Karpas-422 (cell line): ENCODE results near the gene NEDD4L. TPM values are rescaled to one million over a fixed set of nuclear protein-coding genes. Genes with fewer than 3 reads are reported as not detected.

Experiments used
- DNase-seq: peaks from one replicate; pipeline ENCODE4 v3.0.0-alpha.2; 2015
- H2AFZ ChIP-seq: fragments of 200-600 bp; sonication (generic); 2 replicates; pipeline ENCODE4 v1.6.1; 2014; ENCODE audit warnings: antibody characterized with exemption, low read length, mixed read lengths
- H3K27ac ChIP-seq: fragments of 200-600 bp; sonication (generic); 2 replicates; pipeline ENCODE4 v1.5.1; 2014; ENCODE audit warnings: mild to moderate bottlenecking, low read length, moderate library complexity
- H3K27me3 ChIP-seq: fragments of 200-600 bp; sonication (generic); 2 replicates; pipeline ENCODE4 v1.6.1; 2014; ENCODE audit warnings: low read length, mixed read lengths
- H3K36me3 ChIP-seq: fragments of 200-600 bp; sonication (generic); 2 replicates; pipeline ENCODE4 v1.6.1; 2014; ENCODE audit warnings: low read length, mixed read lengths; ENCODE audit not compliant: insufficient read depth
- H3K4me1 ChIP-seq: fragments of 200-600 bp; sonication (generic); 2 replicates; pipeline ENCODE4 v1.6.1; 2014; ENCODE audit warnings: mild to moderate bottlenecking, low read length, mixed read lengths
- H3K4me2 ChIP-seq: fragments of 200-600 bp; sonication (generic); 2 replicates; pipeline ENCODE4 v1.6.1; 2014; ENCODE audit warnings: low read length, low read depth, mild to moderate bottlenecking; ENCODE audit not compliant: poor library complexity, severe bottlenecking
- H3K4me3 ChIP-seq: fragments of 200-600 bp; sonication (generic); 2 replicates; pipeline ENCODE4 v1.5.1; 2014; ENCODE audit warnings: mild to moderate bottlenecking, antibody characterized with exemption, low read length, mixed read lengths
- H3K79me2 ChIP-seq: fragments of 200-600 bp; sonication (generic); 2 replicates; pipeline ENCODE4 v1.6.1; 2014; ENCODE audit warnings: mild to moderate bottlenecking, low read length, mixed read lengths
- H3K9ac ChIP-seq: fragments of 200-600 bp; sonication (generic); 2 replicates; pipeline ENCODE4 v1.6.0; 2014; ENCODE audit warnings: low read length
- H3K9me2 ChIP-seq: fragments of 200-600 bp; sonication (generic), shearing (Covaris generic); replicated peaks from 2 replicates; pipeline ENCODE4 v1.6.0; 2014; ENCODE audit warnings: mild to moderate bottlenecking, low read length, moderate library complexity; ENCODE audit not compliant: insufficient read depth
- H3K9me3 ChIP-seq: fragments of 300-700, 200-600 bp; sonication (generic); 2 replicates; pipeline ENCODE4 v1.6.1; 2014; ENCODE audit warnings: low read length, mixed read lengths
- H4K20me1 ChIP-seq: fragments of 200-600 bp; sonication (generic); 2 replicates; pipeline ENCODE4 v1.6.1; 2014; ENCODE audit warnings: mild to moderate bottlenecking, antibody characterized with exemption, low read length, low read depth; ENCODE audit not compliant: insufficient read depth
- total RNA-seq: library from RNA; depleted of rRNA; stranded (reverse); fragments of >200 nt; shearing (Covaris generic); gene quantifications from 2 replicates; pipeline ENCODE4 v1.2.3, GENCODE V29; 2014; ENCODE audit warnings: low replicate concordance

The NEDD4L gene
- total RNA-seq, 1 experiment from 2014 or later: 17.1 TPM

DNA sequence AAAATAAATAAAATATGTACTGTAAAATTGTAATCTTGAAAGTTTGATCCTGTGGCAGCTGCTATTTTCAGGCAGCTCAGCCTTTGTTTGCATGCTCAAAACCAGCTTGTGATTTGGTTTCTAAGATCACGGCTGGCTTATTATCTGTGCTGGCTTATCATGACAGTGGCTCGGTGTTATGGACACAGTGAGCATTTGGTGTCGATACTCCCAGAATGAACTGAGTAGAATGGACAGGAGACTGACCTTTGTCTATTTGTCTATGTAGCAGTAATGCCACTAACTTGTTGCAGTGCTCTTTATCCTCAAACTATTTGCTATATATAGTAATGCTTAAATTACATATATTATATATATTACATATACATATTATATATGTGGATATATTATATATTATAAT lies 58.8 kb downstream of the NEDD4L start:
- H3K9ac ChIP-seq: no peak overlapping the region
- peaks cover 54% of the 10 kb centered on the region for H3K4me1 ChIP-seq
- H3K4me3 ChIP-seq: no peak overlapping the region
- no peak overlapping the region for H3K27ac ChIP-seq
- no peaks in the 10 kb centered on the region for H3K79me2 ChIP-seq
- peaks cover 21% of the 10 kb centered on the region; the same call in 1 of the 2 replicates for H4K20me1 ChIP-seq
- no peaks in the 10 kb centered on the region for H3K27me3 ChIP-seq
- no peaks in the 10 kb centered on the region for H3K9me3 ChIP-seq
- no peak for DNase-seq
- no peaks in the 10 kb centered on the region for H3K36me3 ChIP-seq
- H2AFZ ChIP-seq: no peak overlapping the region
- no peaks in the 10 kb centered on the region for H3K9me2 ChIP-seq
- H3K4me2 ChIP-seq: peak overlapping the region; percentile 49

GRCh38 chr18:58103339-58103985 lies 59.4 kb downstream of the NEDD4L start:
- no peaks in the 10 kb centered on the region for H3K9me2 ChIP-seq
- peaks cover 54% of the 10 kb centered on the region for H3K4me1 ChIP-seq
- no peak overlapping the region for H3K27ac ChIP-seq
- no peaks in the 10 kb centered on the region for H3K9me3 ChIP-seq
- no peak overlapping the region for H3K4me2 ChIP-seq
- no peak for DNase-seq
- H4K20me1 ChIP-seq: peaks cover 21% of the 10 kb centered on the region; the same call in 1 of the 2 replicates
- H3K4me3 ChIP-seq: no peak overlapping the region
- no peaks in the 10 kb centered on the region for H3K36me3 ChIP-seq
- no peaks in the 10 kb centered on the region for H3K27me3 ChIP-seq
- no peak overlapping the region for H2AFZ ChIP-seq
- H3K79me2 ChIP-seq: no peaks in the 10 kb centered on the region
- no peak overlapping the region for H3K9ac ChIP-seq

DNA sequence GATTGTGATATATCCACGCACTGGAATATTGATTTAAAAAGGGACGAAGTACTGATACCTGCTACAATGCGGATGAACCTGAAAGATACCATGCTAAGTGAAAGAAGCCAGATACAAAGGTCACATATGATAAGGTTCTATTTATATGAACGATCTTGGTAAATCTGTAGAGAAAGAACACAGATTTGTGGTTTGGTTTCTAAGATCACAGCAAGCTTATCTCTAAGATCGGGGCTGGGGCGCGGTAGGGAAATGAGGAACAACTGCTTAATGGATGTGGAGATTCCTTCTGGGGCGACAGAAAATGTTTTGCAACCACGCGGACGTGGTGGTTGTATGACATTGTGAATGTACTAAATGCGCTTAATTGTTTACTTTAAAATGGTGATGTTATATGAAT lies 60.1 kb downstream of the NEDD4L start:
- Histone ChIP-seq H3K4me3 (no peak overlapping the region), H3K4me2 (no peak overlapping the region), H3K9ac (no peak overlapping the region), H3K36me3 (no peaks in the 10 kb centered on the region), H3K9me2 (no peaks in the 10 kb centered on the region), H3K27ac (no peak overlapping the region), H2AFZ (no peak overlapping the region), H3K9me3 (no peaks in the 10 kb centered on the region), H3K4me1 (peaks cover 54% of the 10 kb centered on the region), H3K79me2 (no peaks in the 10 kb centered on the region), H4K20me1 (peaks cover 21% of the 10 kb centered on the region; the same call in 1 of the 2 replicates), H3K27me3 (no peaks in the 10 kb centered on the region)
- DNase-seq: no peak

DNA sequence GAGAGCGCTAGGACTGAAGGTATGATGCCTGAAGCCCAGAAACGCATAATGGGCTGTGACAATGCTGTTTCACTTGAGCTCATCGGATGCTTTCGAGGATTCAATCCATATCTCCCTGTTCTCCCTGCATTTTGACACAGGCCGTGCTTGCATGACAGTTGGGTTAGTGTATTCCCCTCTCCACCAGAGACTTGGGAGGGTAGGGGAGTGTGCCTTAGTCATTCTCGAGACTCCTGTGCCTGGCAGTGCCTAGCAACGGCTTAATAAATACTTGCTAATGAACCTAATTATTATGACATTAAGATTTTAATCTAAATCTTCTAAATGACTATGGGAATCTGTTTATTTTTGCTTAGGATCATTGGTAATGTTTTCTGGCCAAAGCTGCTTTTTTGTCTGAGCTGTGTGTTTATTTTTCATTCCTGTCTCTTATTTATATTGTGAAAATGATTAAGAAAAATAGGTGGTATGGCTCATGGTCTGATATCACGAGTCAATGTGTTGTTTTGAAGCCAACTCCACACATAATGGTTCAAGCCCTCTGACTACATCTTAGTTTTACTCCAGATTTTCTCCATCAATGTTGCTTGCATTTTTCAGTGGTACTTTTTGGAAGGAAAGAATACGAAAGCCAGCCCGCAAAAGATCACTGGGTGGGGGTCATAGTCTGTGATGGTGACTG lies 61.3 kb downstream of the NEDD4L start:
- no peak for DNase-seq
- H3K4me3 ChIP-seq: no peak overlapping the region
- H3K36me3 ChIP-seq: no peaks in the 10 kb centered on the region
- no peaks in the 10 kb centered on the region for H3K79me2 ChIP-seq
- peaks cover 54% of the 10 kb centered on the region for H3K4me1 ChIP-seq
- H3K4me2 ChIP-seq: peak overlapping the region; percentile 57
- peaks cover 25% of the 10 kb centered on the region; the same call in 1 of the 2 replicates for H4K20me1 ChIP-seq
- H3K9ac ChIP-seq: no peak overlapping the region
- no peaks in the 10 kb centered on the region for H3K27me3 ChIP-seq
- no peaks in the 10 kb centered on the region for H3K9me3 ChIP-seq
- no peak overlapping the region for H2AFZ ChIP-seq
- no peaks in the 10 kb centered on the region for H3K9me2 ChIP-seq
- no peak overlapping the region for H3K27ac ChIP-seq

- no peaks in the 10 kb centered on the region for H3K79me2 ChIP-seq
Measured at GRCh38 chr18:58105888-58106260, 61.8 kb downstream of the NEDD4L start.

DNA sequence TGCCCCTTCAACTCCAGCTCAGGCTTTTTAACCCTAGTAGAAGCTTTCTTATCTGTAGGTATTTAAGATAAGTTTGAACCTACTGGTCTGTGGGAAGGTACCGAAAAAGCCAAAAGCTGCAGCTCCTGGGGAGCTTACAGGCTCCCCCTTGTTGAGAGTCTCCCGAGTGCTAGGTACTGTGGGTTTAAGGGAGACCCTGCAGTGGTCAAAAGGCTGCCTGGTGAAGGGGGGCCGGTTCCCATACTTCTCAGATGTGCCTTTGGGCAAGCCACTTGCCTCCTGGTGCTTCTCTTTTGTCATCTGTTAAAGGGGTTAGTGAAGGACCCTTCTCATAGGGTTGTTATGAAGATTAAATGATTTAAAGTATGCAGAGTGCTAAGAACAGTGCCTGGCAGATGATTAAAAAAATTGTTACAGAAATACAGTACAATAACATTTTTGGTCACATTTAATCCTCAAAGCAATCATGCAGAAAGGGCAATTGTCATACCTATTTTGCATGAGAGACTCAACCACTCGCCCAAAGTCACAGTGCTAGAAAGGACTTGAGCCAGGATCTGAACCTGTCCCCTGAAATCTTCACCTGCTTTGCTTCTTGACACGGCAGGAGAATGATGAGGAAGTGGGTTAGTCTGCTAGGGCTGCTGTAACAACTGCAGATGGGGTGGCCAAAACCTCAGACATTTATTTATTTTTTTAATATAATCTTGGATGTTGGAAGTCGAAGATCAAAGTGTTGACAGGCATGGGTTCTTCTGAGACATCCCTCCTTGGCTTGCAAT lies 62.5 kb downstream of the NEDD4L start:
- Histone ChIP-seq H4K20me1 (peaks cover 28% of the 10 kb centered on the region; the same call in 1 of the 2 replicates), H3K9me2 (no peaks in the 10 kb centered on the region), H3K9ac (peak overlapping the region; percentile 30), H3K27ac (no peak overlapping the region; the same call in 1 of the 2 replicates), H3K79me2 (no peaks in the 10 kb centered on the region), H3K36me3 (no peaks in the 10 kb centered on the region), H3K4me1 (peaks cover 46% of the 10 kb centered on the region), H3K9me3 (no peaks in the 10 kb centered on the region), H2AFZ (no peak overlapping the region), H3K4me3 (peak overlapping the region; percentile 28), H3K27me3 (no peaks in the 10 kb centered on the region), H3K4me2 (peak overlapping the region; percentile 57)
- DNase-seq: peak; percentile 68

More at GRCh38 chr18:58105888-58106260, 61.8 kb downstream of the NEDD4L start:
- no peak overlapping the region for H2AFZ ChIP-seq
- no peaks in the 10 kb centered on the region for H3K9me3 ChIP-seq
- no peaks in the 10 kb centered on the region for H3K9me2 ChIP-seq
- peak overlapping the region; percentile 28; the same call in 1 of the 2 replicates for H3K4me3 ChIP-seq
- peaks cover 28% of the 10 kb centered on the region; the same call in 1 of the 2 replicates for H4K20me1 ChIP-seq
- no peaks in the 10 kb centered on the region for H3K27me3 ChIP-seq
- H3K4me2 ChIP-seq: peak overlapping the region; percentile 57
- H3K27ac ChIP-seq: no peak overlapping the region
- peaks cover 52% of the 10 kb centered on the region for H3K4me1 ChIP-seq
- no peaks in the 10 kb centered on the region for H3K36me3 ChIP-seq
- DNase-seq: no peak
- H3K9ac ChIP-seq: peak overlapping the region; percentile 30

DNA sequence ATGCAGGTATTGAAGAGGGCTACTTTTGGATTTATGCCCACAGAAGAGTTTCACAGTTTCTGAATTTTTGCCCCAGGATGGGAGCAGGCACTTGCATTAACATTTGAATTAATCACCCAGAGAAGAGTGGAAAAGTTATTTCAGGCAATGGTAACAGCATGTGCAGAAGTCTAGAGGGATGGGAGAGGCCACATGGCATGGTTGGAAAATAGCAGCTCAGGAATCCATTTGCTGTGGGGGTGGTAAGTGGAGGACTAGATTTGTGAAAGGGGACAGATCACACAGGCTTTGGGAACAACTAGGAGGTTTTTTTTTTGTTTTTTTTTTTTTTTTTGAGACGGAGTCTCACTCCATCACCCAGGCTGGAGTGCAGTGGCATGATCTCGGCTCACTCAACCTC lies 65.2 kb downstream of the NEDD4L start:
- H3K27me3 ChIP-seq: no peaks in the 10 kb centered on the region
- H3K9me3 ChIP-seq: no peaks in the 10 kb centered on the region
- H4K20me1 ChIP-seq: peaks cover 31% of the 10 kb centered on the region
- no peaks in the 10 kb centered on the region for H3K36me3 ChIP-seq
- H3K4me3 ChIP-seq: no peak overlapping the region
- no peak for DNase-seq
- no peak overlapping the region for H3K27ac ChIP-seq
- peaks cover 31% of the 10 kb centered on the region for H3K4me1 ChIP-seq
- H2AFZ ChIP-seq: no peak overlapping the region
- H3K9me2 ChIP-seq: no peaks in the 10 kb centered on the region
- no peaks in the 10 kb centered on the region for H3K79me2 ChIP-seq
- H3K4me2 ChIP-seq: no peak overlapping the region
- H3K9ac ChIP-seq: no peak overlapping the region

GRCh38 chr18:58110398-58110797 lies 66.4 kb downstream of the NEDD4L start:
- DNase-seq: no peak
- no peak overlapping the region for H3K27ac ChIP-seq
- H3K4me1 ChIP-seq: peaks cover 26% of the 10 kb centered on the region
- H3K79me2 ChIP-seq: no peaks in the 10 kb centered on the region
- H2AFZ ChIP-seq: no peak overlapping the region
- peaks cover 36% of the 10 kb centered on the region for H4K20me1 ChIP-seq
- H3K27me3 ChIP-seq: no peaks in the 10 kb centered on the region
- H3K9me2 ChIP-seq: no peaks in the 10 kb centered on the region
- H3K4me3 ChIP-seq: no peak overlapping the region
- H3K36me3 ChIP-seq: no peaks in the 10 kb centered on the region
- H3K9ac ChIP-seq: no peak overlapping the region
- no peaks in the 10 kb centered on the region for H3K9me3 ChIP-seq
- H3K4me2 ChIP-seq: no peak overlapping the region
